Forelimb muscle (tissue), 1 donor: Measurements from ENCODE around the gene TAF4B. TPM values are rescaled to one million over a fixed set of nuclear protein-coding genes. Genes with fewer than 3 reads are reported as not detected.
"Not testable (repeated sequence)": the region's sequence is repeated elsewhere in the genome, so short reads cannot be mapped to it uniquely, and the experiment has no call there.

Experiments used
- DNase-seq: peaks from one replicate; pipeline ENCODE4 v3.0.0-alpha.2; 2013; ENCODE audit warnings: low read depth
- polyA plus RNA-seq: library from polyadenylated mRNA; unstranded; fragments of 120-200 nt; gene quantifications from one replicate; pipeline ENCODE4 v1.2.1, GENCODE V29; 2013; ENCODE audit not compliant: insufficient read length

The TAF4B gene
- 2.4 TPM for polyA plus RNA-seq

- peak; percentile 73 for DNase-seq
These were observed at the start of gene TAF4B for GRCh38 chr18:26226229-26227050. TAF4B (plus strand) TSS chr18:26226445; CDS start chr18:26226934, 489 bp downstream.

- no peak for DNase-seq
These were observed 44.9 kb upstream of the TAF4B start for GRCh38 chr18:26181343-26181826.

- no peak for DNase-seq
These were observed 42.7 kb upstream of the TAF4B start for GRCh38 chr18:26183395-26184112.

GRCh38 chr18:26185267-26185666, 41.0 kb upstream of the TAF4B start:
- DNase-seq, result no peak

GRCh38 chr18:26190506-26190905, 35.7 kb upstream of the TAF4B start:
- no peak for DNase-seq

GRCh38 chr18:26192233-26192632, 34.0 kb upstream of the TAF4B start:
- DNase-seq, result no peak

GRCh38 chr18:26196605-26197004, 29.6 kb upstream of the TAF4B start:
- DNase-seq, result no peak

GRCh38 chr18:26202001-26202400, 24.2 kb upstream of the TAF4B start:
- DNase-seq, result not testable (repeated sequence)

- no peak for DNase-seq
These were observed 20.9 kb upstream of the TAF4B start for GRCh38 chr18:26205318-26205717.

GRCh38 chr18:26206488-26206887, 19.8 kb upstream of the TAF4B start:
- DNase-seq, result no peak

- DNase-seq, result no peak
These were observed 18.3 kb upstream of the TAF4B start for GRCh38 chr18:26207937-26208336.

GRCh38 chr18:26208977-26209376, 17.3 kb upstream of the TAF4B start:
- no peak for DNase-seq

- no peak for DNase-seq
These were observed 16.1 kb upstream of the TAF4B start for GRCh38 chr18:26210147-26210546.

- DNase-seq, result no peak
These were observed 10.8 kb upstream of the TAF4B start for GRCh38 chr18:26215247-26215970.

GRCh38 chr18:26225022-26225693, 1.1 kb upstream of the TAF4B start:
- DNase-seq, result no peak

GRCh38 chr18:26225915-26226228, 373 bp upstream of the TAF4B start:
- DNase-seq, result no peak

GRCh38 chr18:26227051-26227670, 916 bp downstream of the TAF4B start:
- no peak for DNase-seq

- DNase-seq, result no peak
These were observed 2.5 kb downstream of the TAF4B start for GRCh38 chr18:26228562-26229260.

GRCh38 chr18:26230497-26230896, 4.3 kb downstream of the TAF4B start:
- no peak for DNase-seq

- DNase-seq, result no peak
These were observed 7.0 kb downstream of the TAF4B start for GRCh38 chr18:26233208-26233607.

- not testable (repeated sequence) for DNase-seq
These were observed 11.1 kb downstream of the TAF4B start for GRCh38 chr18:26237363-26237762.
